ENCODE results near the gene MDH2.
"Not testable (repeated sequence)": the region's sequence is repeated elsewhere in the genome, so short reads cannot be mapped to it uniquely, and the experiment has no call there.

Gene MDH2

DNA sequence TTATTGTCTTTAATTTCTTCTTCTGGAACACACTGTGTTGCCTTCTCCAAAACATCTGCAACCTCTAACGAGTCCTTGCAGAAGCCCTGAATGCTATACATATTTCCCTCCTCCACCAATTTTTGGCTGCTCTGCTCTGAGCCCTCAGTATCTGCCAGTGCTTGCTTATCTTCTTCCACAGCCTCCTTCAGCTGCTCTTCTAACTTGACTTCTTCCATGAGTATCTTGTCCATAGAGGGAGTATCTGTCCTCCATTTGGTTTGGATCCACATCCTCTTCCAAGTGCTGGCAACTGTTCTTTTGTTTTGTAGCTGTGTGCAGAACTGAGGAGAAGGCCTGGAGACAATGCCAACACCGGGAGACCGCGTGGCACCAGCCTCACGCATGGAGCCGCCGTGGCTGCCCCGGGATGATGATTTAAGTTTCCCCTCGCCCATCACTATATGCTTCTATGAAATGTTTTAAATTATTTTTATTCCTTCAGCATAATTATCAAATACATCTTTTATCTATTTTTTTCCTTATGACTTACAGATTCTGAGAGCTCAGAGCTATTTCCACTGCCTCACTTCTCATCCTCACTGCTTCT is 65.2 kb downstream of the MDH2 start:
- DNase-seq (ENCODE audit: low read depth in 2 of 2) = not testable (repeated sequence)

DNA sequence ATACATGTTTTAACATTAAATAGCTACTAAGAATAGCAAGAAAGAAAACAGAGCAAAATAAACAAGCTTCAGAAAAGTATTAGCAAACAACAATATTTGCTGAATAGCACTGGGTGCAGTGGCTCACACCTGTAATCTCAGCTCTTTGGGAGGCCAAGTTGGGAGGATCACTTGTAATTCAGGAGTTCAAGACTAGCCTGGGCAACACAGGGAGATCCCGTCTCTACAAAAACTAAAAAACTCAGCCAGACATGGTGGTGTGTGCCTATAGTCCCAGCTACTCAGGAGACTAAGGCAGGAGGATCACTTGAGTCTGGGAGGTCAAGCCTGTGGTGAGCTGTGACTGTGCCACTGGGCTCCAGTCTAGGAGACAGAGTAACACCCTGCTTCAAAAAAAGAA is 66.8 kb downstream of the MDH2 start:
- DNase-seq (ENCODE audit: low read depth in 2 of 2) = not testable (repeated sequence)
